Panc1 (cell line): Measurements from ENCODE around the gene UBA52. TPM values are rescaled to one million over a fixed set of nuclear protein-coding genes. Genes with fewer than 3 reads are reported as not detected.

ENCODE experiments used
- ATAC-seq: fragments of 200-7000 bp; cut with Tn5 transposase; 2 replicates; pipeline ENCODE4 v1.9.1; 2020; ENCODE audit warnings: mild to moderate bottlenecking, moderate library complexity
- BruUV-seq: library from RNA; stranded (reverse); fragments of 400-500 nt; replicated peaks from 2 replicates; lab custom pipeline; 2021; lab: Mats Ljungman, UMichigan
- CTCF ChIA-PET: fragments of 300-600 bp; sonication (Branson Sonifier 250); formaldehyde crosslinking; loops from one replicate; lab custom pipeline; 2022; ENCODE audit warnings: antibody characterized with exemption; lab: Charles Lee
- POLR2A ChIA-PET: fragments of 300-600 bp; sonication (Branson Sonifier 250); formaldehyde crosslinking; loops from one replicate; lab custom pipeline; 2022; ENCODE audit warnings: antibody characterized with exemption; lab: Charles Lee
- DNase-seq: peaks from one replicate; pipeline ENCODE4 v3.0.0-alpha.2; 2010; ENCODE audit warnings: low read depth, low spot score
- H3K27ac ChIP-seq: 2 replicates; pipeline ENCODE4 v1.5.1; 2011; ENCODE audit warnings: mild to moderate bottlenecking, low read length, inconsistent platforms
- H3K27me3 ChIP-seq: fragments of 200-500 bp; sonication (Bioruptor generic); 2 replicates; pipeline ENCODE4 v1.6.0; 2014; ENCODE audit warnings: low read length, inconsistent platforms; ENCODE audit not compliant: control insufficient read depth, insufficient read depth
- H3K36me3 ChIP-seq: fragments of 200-500 bp; sonication (Bioruptor generic); 2 replicates; pipeline ENCODE4 v1.5.1; 2014; ENCODE audit warnings: inconsistent platforms, mild to moderate bottlenecking, low read length, moderate library complexity; ENCODE audit not compliant: control insufficient read depth, insufficient read depth
- H3K4me1 ChIP-seq: 2 replicates; pipeline ENCODE4 v1.5.1; 2011; ENCODE audit warnings: inconsistent platforms, mild to moderate bottlenecking, low read length, moderate library complexity; ENCODE audit not compliant: control insufficient read depth, insufficient read depth
- H3K4me3 ChIP-seq, 2 experiments: 2 replicates each; pipeline ENCODE4 v1.5.1; 2011 to 2012; ENCODE audit warnings: low read depth in 2 of 2, low read length in 2 of 2, mild to moderate bottlenecking in 2 of 2, inconsistent platforms in 1 of 2, moderate library complexity in 1 of 2
- H3K9me3 ChIP-seq: fragments of 200-500 bp; sonication (Bioruptor generic); 2 replicates; pipeline ENCODE4 v1.5.1; 2014; ENCODE audit warnings: low read depth, mild to moderate bottlenecking, inconsistent platforms, low read length, moderate library complexity; ENCODE audit not compliant: control insufficient read depth, insufficient read depth
- CTCF ChIP-seq: fragments of 450-650 bp; IDR thresholded peaks from 2 replicates; pipeline ENCODE4 v1.5.1; 2017; ENCODE audit warnings: mild to moderate bottlenecking
- POLR2AphosphoS5 ChIP-seq: IDR thresholded peaks from 2 replicates; pipeline ENCODE4 v1.6.1; 2012; ENCODE audit warnings: mild to moderate bottlenecking, low read depth, low read length, moderate library complexity
- SIN3A ChIP-seq: IDR thresholded peaks from 2 replicates; pipeline ENCODE4 v1.6.1; 2012; ENCODE audit warnings: low read depth, mild to moderate bottlenecking, low read length, moderate library complexity, borderline replicate concordance; ENCODE audit not compliant: insufficient read depth
- TCF7L2 ChIP-seq: IDR thresholded peaks from 2 replicates; pipeline ENCODE4 v1.6.1; 2011; ENCODE audit warnings: mild to moderate bottlenecking, low read depth, low read length, inconsistent platforms
- in situ Hi-C: cut with HindIII; loops from 2 replicates; pipeline ENCODE4 v1.10.0; 2016; ENCODE audit warnings: low sequenced_read_pairs, low pct_unique_long_range_greater_than_20kb
- intact Hi-C: fragments of 100-400 bp; cut with micrococcal nuclease; formaldehyde crosslinking; loops from one replicate; pipeline ENCODE4 v1.10.0; 2022; ENCODE audit not compliant: unreplicated experiment
- total RNA-seq: library from RNA; stranded (reverse); gene quantifications from one replicate; pipeline ENCODE4 v1.2.1, GENCODE V29; 2021; ENCODE audit not compliant: unreplicated experiment
- TF ChIP-seq, protein P1 (sequence below), 2 experiments: IDR thresholded peaks; 2 replicates each; pipeline ENCODE4 v1.6.1; 2011 to 2012; ENCODE audit warnings: low read depth in 2 of 2, control low read depth in 1 of 2, low read length in 1 of 2, mild to moderate bottlenecking in 1 of 2, moderate library complexity in 1 of 2; ENCODE audit not compliant: insufficient read depth in 1 of 2

Gene UBA52
- total RNA-seq, 1 experiment from 2014 or later: 907 TPM

DNA sequence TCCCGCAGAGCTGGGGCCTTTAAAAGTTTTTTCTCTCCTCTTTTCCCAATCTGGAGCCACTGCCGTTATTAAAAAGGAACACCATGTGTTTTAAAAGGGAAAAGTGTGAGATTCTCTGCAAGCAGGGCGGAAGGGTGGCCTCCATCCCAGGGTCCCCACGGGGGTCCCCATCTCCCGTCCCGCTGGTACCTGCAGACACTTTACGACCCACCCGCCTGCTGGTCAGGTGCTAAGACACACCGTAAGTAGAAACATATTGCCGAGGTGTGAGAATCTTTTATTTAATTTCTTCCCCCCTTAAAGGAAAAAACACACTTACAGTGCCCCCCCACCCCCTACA lies 33.1 kb downstream of the UBA52 start:
- Histone ChIP-seq H3K27ac (no peak overlapping the region), H3K36me3 (no peaks in the 10 kb centered on the region), H3K9me3 (no peaks in the 10 kb centered on the region), H3K4me1 (peaks cover 2% of the 10 kb centered on the region), H3K27me3 (peaks cover 2% of the 10 kb centered on the region), H3K4me3 (no peak overlapping the region)
- DNase-seq: no peak
- TF ChIP-seq, protein P1, sequence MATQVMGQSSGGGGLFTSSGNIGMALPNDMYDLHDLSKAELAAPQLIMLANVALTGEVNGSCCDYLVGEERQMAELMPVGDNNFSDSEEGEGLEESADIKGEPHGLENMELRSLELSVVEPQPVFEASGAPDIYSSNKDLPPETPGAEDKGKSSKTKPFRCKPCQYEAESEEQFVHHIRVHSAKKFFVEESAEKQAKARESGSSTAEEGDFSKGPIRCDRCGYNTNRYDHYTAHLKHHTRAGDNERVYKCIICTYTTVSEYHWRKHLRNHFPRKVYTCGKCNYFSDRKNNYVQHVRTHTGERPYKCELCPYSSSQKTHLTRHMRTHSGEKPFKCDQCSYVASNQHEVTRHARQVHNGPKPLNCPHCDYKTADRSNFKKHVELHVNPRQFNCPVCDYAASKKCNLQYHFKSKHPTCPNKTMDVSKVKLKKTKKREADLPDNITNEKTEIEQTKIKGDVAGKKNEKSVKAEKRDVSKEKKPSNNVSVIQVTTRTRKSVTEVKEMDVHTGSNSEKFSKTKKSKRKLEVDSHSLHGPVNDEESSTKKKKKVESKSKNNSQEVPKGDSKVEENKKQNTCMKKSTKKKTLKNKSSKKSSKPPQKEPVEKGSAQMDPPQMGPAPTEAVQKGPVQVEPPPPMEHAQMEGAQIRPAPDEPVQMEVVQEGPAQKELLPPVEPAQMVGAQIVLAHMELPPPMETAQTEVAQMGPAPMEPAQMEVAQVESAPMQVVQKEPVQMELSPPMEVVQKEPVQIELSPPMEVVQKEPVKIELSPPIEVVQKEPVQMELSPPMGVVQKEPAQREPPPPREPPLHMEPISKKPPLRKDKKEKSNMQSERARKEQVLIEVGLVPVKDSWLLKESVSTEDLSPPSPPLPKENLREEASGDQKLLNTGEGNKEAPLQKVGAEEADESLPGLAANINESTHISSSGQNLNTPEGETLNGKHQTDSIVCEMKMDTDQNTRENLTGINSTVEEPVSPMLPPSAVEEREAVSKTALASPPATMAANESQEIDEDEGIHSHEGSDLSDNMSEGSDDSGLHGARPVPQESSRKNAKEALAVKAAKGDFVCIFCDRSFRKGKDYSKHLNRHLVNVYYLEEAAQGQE (IDR thresholded peaks at IDR 0.05; ENCODE audit: insufficient read depth in 1 of 2, low read depth in 2 of 2, low read length in 1 of 2): no peak
- TF ChIP-seq SIN3A (no peak), POLR2AphosphoS5 (no peak), CTCF (no peak), TCF7L2 (no peak)
- in situ Hi-C loops (no loop called here), intact Hi-C loops (no loop called here)
- ChIA-PET CTCF (interaction anchor here (0.6 kb wide), 1 partner anchor 78 kb away, joined by 5 read pairs; no protein-coding TSS in a partner anchor), POLR2A (interaction anchor here (0.6 kb wide), 1 partner anchor 32 kb away, joined by 18 read pairs; no protein-coding TSS in a partner anchor)
- no TSS peak for BruUV-seq
- no peak for ATAC-seq

DNA sequence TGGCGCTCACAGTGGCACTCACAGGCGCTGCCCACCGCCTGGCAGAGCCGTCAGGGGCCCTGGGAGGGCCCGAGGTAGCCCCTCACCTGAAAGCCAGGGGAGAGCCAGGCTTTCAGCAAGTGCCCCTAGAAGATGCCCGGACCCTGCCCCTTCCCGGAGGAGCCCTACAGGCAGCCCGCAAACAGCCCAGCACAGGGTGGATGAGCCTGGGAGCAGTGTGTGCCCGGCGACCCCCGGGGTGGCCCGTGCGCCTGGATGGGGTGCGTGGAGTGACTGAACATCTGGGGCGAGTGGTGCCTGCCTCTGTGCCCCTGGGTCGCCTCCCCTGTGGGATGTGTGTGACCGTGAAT lies 33.5 kb downstream of the UBA52 start:
- no peak overlapping the region for H3K4me3 ChIP-seq
- BruUV-seq: no TSS peak
- intact Hi-C loops: no loop called here
- TF ChIP-seq POLR2AphosphoS5 (no peak), CTCF (no peak), SIN3A (no peak), TCF7L2 (no peak)
- TF ChIP-seq, protein P1 (IDR thresholded peaks at IDR 0.05; ENCODE audit: insufficient read depth in 1 of 2, low read depth in 2 of 2, low read length in 1 of 2): no peak
- no peaks in the 10 kb centered on the region for H3K9me3 ChIP-seq
- POLR2A ChIA-PET: interaction anchor here (0.6 kb wide), 1 partner anchor 33 kb away, joined by 18 read pairs; no protein-coding TSS in a partner anchor
- peaks cover 2% of the 10 kb centered on the region for H3K27me3 ChIP-seq
- in situ Hi-C loops: no loop called here
- no peak overlapping the region for H3K27ac ChIP-seq
- H3K4me1 ChIP-seq: peaks cover 2% of the 10 kb centered on the region
- no peak for ATAC-seq
- CTCF ChIA-PET: interaction anchor here (0.6 kb wide), 1 partner anchor 78 kb away, joined by 5 read pairs; no protein-coding TSS in a partner anchor
- DNase-seq: no peak
- no peaks in the 10 kb centered on the region for H3K36me3 ChIP-seq
